GM10248 (cell line): Measurements from ENCODE around the gene HCN4.

Experiments used
- CTCF ChIA-PET: fragments of 300-600 bp; sonication (Branson Sonifier 250); formaldehyde crosslinking; extraction: SDS; loops from one replicate; lab custom pipeline; 2021; ENCODE audit warnings: antibody characterized with exemption; lab: Yijun Ruan, JAX
- POLR2A ChIA-PET: fragments of 350-650 bp; sonication (Branson Sonifier 250); formaldehyde crosslinking; extraction: SDS; loops from one replicate; lab custom pipeline; 2020; ENCODE audit warnings: antibody characterized with exemption; lab: Yijun Ruan, JAX
- DNase-seq: peaks from one replicate; pipeline ENCODE4 v3.0.0; 2012; ENCODE audit errors: extremely low spot score
- CTCF ChIP-seq: IDR thresholded peaks from 2 replicates; pipeline ENCODE4 v1.5.1; 2012; ENCODE audit warnings: mild to moderate bottlenecking, low read depth; ENCODE audit errors: extremely low read depth, missing control alignments, control extremely low read depth

HCN4 gene

GRCh38 chr15:73335471-73335870, 33.3 kb downstream of the HCN4 start:
- ChIA-PET POLR2A (no interaction called here), CTCF (no interaction called here)
- TF ChIP-seq CTCF = no peak
- no peak for DNase-seq

- no peak for TF ChIP-seq CTCF
- DNase-seq = no peak
- POLR2A ChIA-PET = no interaction called here
- CTCF ChIA-PET = no interaction called here
Measured at GRCh38 chr15:73335026-73335425, 33.7 kb downstream of the HCN4 start.

GRCh38 chr15:73334086-73334485, 34.7 kb downstream of the HCN4 start:
- DNase-seq = no peak
- CTCF ChIA-PET = interaction anchor here (1.1 kb wide), 1 partner anchor 302 kb away, joined by 3 read pairs; no protein-coding TSS in a partner anchor
- no peak for TF ChIP-seq CTCF

GRCh38 chr15:73333001-73333400, 35.8 kb downstream of the HCN4 start:
- no peak for TF ChIP-seq CTCF
- ChIA-PET POLR2A (no interaction called here), CTCF (no interaction called here)
- DNase-seq = no peak

More at GRCh38 chr15:73334086-73334485, 34.7 kb downstream of the HCN4 start:
- POLR2A ChIA-PET = no interaction called here

GRCh38 chr15:73331991-73332925, 36.5 kb downstream of the HCN4 start:
- CTCF ChIA-PET = interaction anchor here (0.9 to 1.6 kb wide), 2 partner anchors 7 to 14 kb away, joined by 3 read pairs; no protein-coding TSS in a partner anchor
- POLR2A ChIA-PET = no interaction called here
- no peak for DNase-seq
- TF ChIP-seq CTCF = no peak

- no peak for TF ChIP-seq CTCF
- ChIA-PET CTCF (interaction anchor here (0.9 to 1.6 kb wide), 2 partner anchors 8 to 13 kb away, joined by 3 read pairs; no protein-coding TSS in a partner anchor), POLR2A (no interaction called here)
- no peak for DNase-seq
Measured at GRCh38 chr15:73331501-73331900, 37.3 kb downstream of the HCN4 start.
